GM18519 (cell line): ENCODE results near the gene ATXN10.

Experiments used
- ATAC-seq: cut with Tn5 transposase; IDR thresholded peaks from one replicate; pipeline ENCODE4 v1.9.1; 2021; ENCODE audit warnings: mild to moderate bottlenecking, moderate library complexity; ENCODE audit not compliant: unreplicated experiment, low FRiP score

Gene ATXN10

GRCh38 chr22:45840483-45840882, 168.8 kb downstream of the ATXN10 start:
- ATAC-seq = no peak

- no peak for ATAC-seq
These were observed 170.8 kb downstream of the ATXN10 start for GRCh38 chr22:45842291-45842991.

GRCh38 chr22:45843031-45843430, 171.4 kb downstream of the ATXN10 start:
- ATAC-seq = no peak

GRCh38 chr22:45843986-45844385, 172.4 kb downstream of the ATXN10 start:
- ATAC-seq = no peak

- ATAC-seq = no peak
These were observed 173.4 kb downstream of the ATXN10 start for GRCh38 chr22:45845076-45845487.

- ATAC-seq = no peak
These were observed 175.3 kb downstream of the ATXN10 start for GRCh38 chr22:45846952-45847351.

- ATAC-seq = no peak
These were observed 177.3 kb downstream of the ATXN10 start for GRCh38 chr22:45848904-45849303.

- ATAC-seq = no peak
These were observed 181.2 kb downstream of the ATXN10 start for GRCh38 chr22:45852826-45853225.

- no peak for ATAC-seq
These were observed 184.3 kb downstream of the ATXN10 start for GRCh38 chr22:45855961-45856360.

GRCh38 chr22:45857519-45857918, 185.9 kb downstream of the ATXN10 start:
- ATAC-seq = no peak

GRCh38 chr22:45859231-45860161, 187.9 kb downstream of the ATXN10 start:
- no peak for ATAC-seq

GRCh38 chr22:45860201-45860600, 188.6 kb downstream of the ATXN10 start:
- no peak for ATAC-seq

- ATAC-seq = no peak
These were observed 189.6 kb downstream of the ATXN10 start for GRCh38 chr22:45861259-45861658.

- ATAC-seq = no peak
These were observed 192.5 kb downstream of the ATXN10 start for GRCh38 chr22:45863981-45864751.

- no peak for ATAC-seq
These were observed 193.4 kb downstream of the ATXN10 start for GRCh38 chr22:45864959-45865476.

- no peak for ATAC-seq
These were observed 194.0 kb downstream of the ATXN10 start for GRCh38 chr22:45865561-45866125.

GRCh38 chr22:45866126-45866645, 194.6 kb downstream of the ATXN10 start:
- no peak for ATAC-seq

GRCh38 chr22:45866646-45867117, 195.0 kb downstream of the ATXN10 start:
- no peak for ATAC-seq

GRCh38 chr22:45867118-45867905, 195.7 kb downstream of the ATXN10 start:
- no peak for ATAC-seq
